Immature natural killer cell (primary cell): ENCODE results near the gene MRPS7. TPM values are rescaled to one million over a fixed set of nuclear protein-coding genes. Genes with fewer than 3 reads are reported as not detected.
A peak's percentile ranks its signal among the peaks of the same experiment; 100 is the strongest.
"Not testable (repeated sequence)": the region's sequence is repeated elsewhere in the genome, so short reads cannot be mapped to it uniquely, and the experiment has no call there.

Experiments used
- DNase-seq, 3 donors: peaks; one replicate each; pipeline ENCODE4 v3.0.0; 2022; ENCODE audit warnings: mixed read lengths in 1 of 3
- H3K27ac Mint-ChIP-seq, 6 donors: one replicate each; pipeline ENCODE4 v1.8.0; 2020; ENCODE audit warnings: mixed read lengths in 6 of 6, mild to moderate bottlenecking in 5 of 6, inconsistent platforms in 4 of 6, moderate library complexity in 3 of 6
- H3K27me3 Mint-ChIP-seq, 3 donors: one replicate each; pipeline ENCODE4 v1.8.0; 2020 to 2021; ENCODE audit warnings: low read depth in 3 of 3, mild to moderate bottlenecking in 3 of 3, mixed read lengths in 3 of 3, moderate library complexity in 3 of 3, inconsistent platforms in 1 of 3
- H3K36me3 Mint-ChIP-seq, 3 donors: one replicate each; pipeline ENCODE4 v1.8.0; 2020; ENCODE audit warnings: mixed read lengths in 3 of 3, inconsistent platforms in 2 of 3, mild to moderate bottlenecking in 2 of 3
- H3K4me1 Mint-ChIP-seq, 2 donors: one replicate each; pipeline ENCODE4 v1.8.0; 2020; ENCODE audit warnings: inconsistent platforms in 2 of 2, mild to moderate bottlenecking in 2 of 2, mixed read lengths in 2 of 2, moderate library complexity in 1 of 2
- H3K4me3 Mint-ChIP-seq, 5 donors: one replicate each; pipeline ENCODE4 v1.8.0; 2020; ENCODE audit warnings: mild to moderate bottlenecking in 5 of 5, mixed read lengths in 5 of 5, inconsistent platforms in 3 of 5, moderate library complexity in 3 of 5
- H3K9me3 Mint-ChIP-seq, 6 donors: one replicate each; pipeline ENCODE4 v1.8.0; 2020; ENCODE audit warnings: mild to moderate bottlenecking in 6 of 6, mixed read lengths in 6 of 6, inconsistent platforms in 4 of 6, moderate library complexity in 3 of 6
- polyA plus RNA-seq, 3 donors: library from polyadenylated mRNA; unstranded; fragments of 300-500 nt; fragmentation: Illumina TruSeq; gene quantifications; one replicate each; pipeline ENCODE4 v1.2.3, GENCODE V29; 2021

The MRPS7 gene
- polyA plus RNA-seq, 3 donors from 2014 or later: 118 to 189 (median 122) TPM

GRCh38 chr17:75289115-75289831 is 27.6 kb downstream of the MRPS7 start, which contains the start of gene SLC25A19:
Gene SLC25A19 (minus strand): TSS chr17:75289433. CDS start chr17:75286764, 2,669 bp downstream.
- peaks cover 4 to 7% (median 6%) of the 10 kb centered on the region in 3 donors for H3K27me3 Mint-ChIP-seq
- H3K4me1 Mint-ChIP-seq: peaks cover 15 to 24% of the 10 kb centered on the region in 2 donors
- H3K4me3 Mint-ChIP-seq: peak within 1 kb of the TSS; percentile 98 to 100 (median 100)
- H3K36me3 Mint-ChIP-seq: peaks cover 0 to 2% (median 0%) of the 10 kb centered on the region in 3 donors
- peak within 1 kb of the TSS; percentile 99 to 100 (median 100) for H3K27ac Mint-ChIP-seq
- no peaks in the 10 kb centered on the region for H3K9me3 Mint-ChIP-seq
- peak; percentile 96 for DNase-seq

- Mint-ChIP-seq H3K4me3 (peak overlapping the region; percentile 98 to 100 (median 100)), H3K9me3 (no peaks in the 10 kb centered on the region), H3K36me3 (peaks cover 0 to 2% (median 0%) of the 10 kb centered on the region in 3 donors), H3K27me3 (peaks cover 4 to 7% (median 6%) of the 10 kb centered on the region in 3 donors), H3K4me1 (peaks cover 15 to 24% of the 10 kb centered on the region in 2 donors), H3K27ac (peak overlapping the region; percentile 99 to 100 (median 100))
- DNase-seq: peak in 1 of 3 donors; percentile 72
Observed at GRCh38 chr17:75289832-75290337, 28.2 kb downstream of the MRPS7 start.

- H3K9me3 Mint-ChIP-seq, H3K4me3 Mint-ChIP-seq, DNase-seq, H3K36me3 Mint-ChIP-seq, H3K27ac Mint-ChIP-seq, H3K27me3 Mint-ChIP-seq: not testable (repeated sequence)
- H3K4me1 Mint-ChIP-seq: peaks cover 15 to 24% of the 10 kb centered on the region in 2 donors
Observed at GRCh38 chr17:75292810-75293448, 31.2 kb downstream of the MRPS7 start.

- no peak for DNase-seq
- H3K4me3 Mint-ChIP-seq: no peak overlapping the region
- H3K4me1 Mint-ChIP-seq: peaks cover 0 to under 1% of the 10 kb centered on the region in 2 donors
- H3K9me3 Mint-ChIP-seq: no peaks in the 10 kb centered on the region
- H3K27me3 Mint-ChIP-seq: peaks cover 0 to 1% (median 0%) of the 10 kb centered on the region in 3 donors
- H3K27ac Mint-ChIP-seq: peak overlapping the region in 3 of 6 donors; percentile 6 to 73 (median 58)
- H3K36me3 Mint-ChIP-seq: no peaks in the 10 kb centered on the region
Observed at GRCh38 chr17:75295201-75296158, 33.8 kb downstream of the MRPS7 start.

GRCh38 chr17:75300280-75300679 is 38.6 kb downstream of the MRPS7 start:
- no peaks in the 10 kb centered on the region for H3K9me3 Mint-ChIP-seq

GRCh38 chr17:75301049-75301448 is 39.4 kb downstream of the MRPS7 start:
- Mint-ChIP-seq H3K27me3 (peaks cover 0 to under 1% (median 0%) of the 10 kb centered on the region in 3 donors), H3K36me3 (no peaks in the 10 kb centered on the region), H3K9me3 (no peaks in the 10 kb centered on the region), H3K27ac (peak overlapping the region in 1 of 6 donors; percentile 21), H3K4me1 (no peaks in the 10 kb centered on the region), H3K4me3 (no peak overlapping the region)
- DNase-seq: no peak

More at GRCh38 chr17:75300280-75300679, 38.6 kb downstream of the MRPS7 start:
- H3K4me1 Mint-ChIP-seq: no peaks in the 10 kb centered on the region
- no peak overlapping the region for H3K4me3 Mint-ChIP-seq
- no peaks in the 10 kb centered on the region for H3K27me3 Mint-ChIP-seq
- H3K27ac Mint-ChIP-seq: no peak overlapping the region
- H3K36me3 Mint-ChIP-seq: no peaks in the 10 kb centered on the region
- no peak for DNase-seq

- H3K4me1 Mint-ChIP-seq: no peaks in the 10 kb centered on the region
- no peak overlapping the region for H3K4me3 Mint-ChIP-seq
- H3K27me3 Mint-ChIP-seq: peaks cover 0 to 1% (median 0%) of the 10 kb centered on the region in 3 donors
- H3K27ac Mint-ChIP-seq: no peak overlapping the region
- no peaks in the 10 kb centered on the region for H3K36me3 Mint-ChIP-seq
- no peaks in the 10 kb centered on the region for H3K9me3 Mint-ChIP-seq
- DNase-seq: no peak
Observed at GRCh38 chr17:75301502-75302206, 40.0 kb downstream of the MRPS7 start.

GRCh38 chr17:75307957-75308731 is 46.5 kb downstream of the MRPS7 start:
- Mint-ChIP-seq H3K27me3 (peaks cover 0 to 1% (median 0%) of the 10 kb centered on the region in 3 donors), H3K27ac (no peak overlapping the region), H3K4me1 (no peaks in the 10 kb centered on the region), H3K4me3 (no peak overlapping the region), H3K36me3 (no peaks in the 10 kb centered on the region), H3K9me3 (no peaks in the 10 kb centered on the region)
- DNase-seq: no peak

- Mint-ChIP-seq H3K9me3 (no peaks in the 10 kb centered on the region), H3K4me3 (no peak overlapping the region), H3K27ac (no peak overlapping the region), H3K27me3 (peaks cover 0 to 3% (median 2%) of the 10 kb centered on the region in 3 donors), H3K4me1 (no peaks in the 10 kb centered on the region), H3K36me3 (no peaks in the 10 kb centered on the region)
- no peak for DNase-seq
Observed at GRCh38 chr17:75308732-75309629, 47.3 kb downstream of the MRPS7 start.

- H3K27ac Mint-ChIP-seq: peak overlapping the region in 5 of 6 donors; percentile 17 to 86 (median 71)
- no peaks in the 10 kb centered on the region for H3K4me1 Mint-ChIP-seq
- H3K9me3 Mint-ChIP-seq: no peaks in the 10 kb centered on the region
- DNase-seq: no peak
- H3K27me3 Mint-ChIP-seq: peaks cover 0 to 2% (median 2%) of the 10 kb centered on the region in 3 donors
- no peak overlapping the region for H3K4me3 Mint-ChIP-seq
- H3K36me3 Mint-ChIP-seq: no peaks in the 10 kb centered on the region
Observed at GRCh38 chr17:75313941-75314551, 52.4 kb downstream of the MRPS7 start.

- H3K4me1 Mint-ChIP-seq: no peaks in the 10 kb centered on the region
- H3K27ac Mint-ChIP-seq: peak overlapping the region in 1 of 6 donors; percentile 4
Observed at GRCh38 chr17:75315541-75316243, 54.0 kb downstream of the MRPS7 start.

More at GRCh38 chr17:75315541-75316243, 54.0 kb downstream of the MRPS7 start:
- no peak for DNase-seq
- Mint-ChIP-seq H3K9me3 (no peaks in the 10 kb centered on the region), H3K4me3 (no peak overlapping the region), H3K36me3 (peaks cover 0 to 7% (median 0%) of the 10 kb centered on the region in 3 donors), H3K27me3 (peaks cover 0 to 2% (median 2%) of the 10 kb centered on the region in 3 donors)
